GM12891 (cell line): ENCODE measurements around the gene PTGR3.

Experiments used
- POLR2A ChIP-seq: IDR thresholded peaks from 2 replicates; pipeline ENCODE4 v1.6.1; 2011; ENCODE audit warnings: low read depth, low read length, control low read depth
- POLR2AphosphoS5 ChIP-seq: IDR thresholded peaks from 2 replicates; pipeline ENCODE4 v1.6.1; 2011; ENCODE audit warnings: low read depth, low read length, control low read depth
- POU2F2 ChIP-seq: IDR thresholded peaks from 2 replicates; pipeline ENCODE4 v1.6.1; 2011; ENCODE audit warnings: low read depth, mild to moderate bottlenecking, control low read depth, low read length, moderate library complexity
- SPI1 ChIP-seq: IDR thresholded peaks from 2 replicates; pipeline ENCODE4 v1.6.1; 2011; ENCODE audit warnings: low read depth, low read length, control low read depth
- TAF1 ChIP-seq: IDR thresholded peaks from 2 replicates; pipeline ENCODE4 v1.6.1; 2011; ENCODE audit warnings: low read depth, low read length, control low read depth

GRCh38 chr18:75211626-75211952 is 2.6 kb upstream of the PTGR3 start:
- TF ChIP-seq POLR2A, result no peak
- TF ChIP-seq POLR2AphosphoS5, result no peak
- TF ChIP-seq TAF1, result no peak
- TF ChIP-seq SPI1, result no peak
- no peak for TF ChIP-seq POU2F2
